Activated CD4-positive, alpha-beta T cell treated with anti-CD3 and anti-CD28 coated beads, Interleukin-2, amount 10 ng/mL, durations not matched to agents 7 days and 5 days (primary cell): ENCODE measurements around the gene CUX1. TPM values are rescaled to one million over a fixed set of nuclear protein-coding genes. Genes with fewer than 3 reads are reported as not detected.

Experiments used
- CTCF ChIA-PET: fragments of 350-600 bp; sonication (Branson Sonifier 250); formaldehyde crosslinking; loops from one replicate; lab custom pipeline; 2021; ENCODE audit warnings: antibody characterized with exemption; lab: Charles Lee
- POLR2A ChIA-PET: fragments of 350-600 bp; sonication (Branson Sonifier 250); formaldehyde crosslinking; loops from one replicate; lab custom pipeline; 2021; ENCODE audit warnings: antibody characterized with exemption; lab: Charles Lee
- DNase-seq: peaks from one replicate; pipeline ENCODE4 v3.0.0-alpha.2; 2020
- H3K27ac Mint-ChIP-seq: one replicate; pipeline ENCODE4 v1.8.0; 2021; ENCODE audit warnings: mild to moderate bottlenecking, moderate library complexity, mixed read lengths
- H3K27me3 Mint-ChIP-seq: one replicate; pipeline ENCODE4 v1.8.0; 2021; ENCODE audit warnings: mixed read lengths
- H3K36me3 Mint-ChIP-seq: one replicate; pipeline ENCODE4 v1.8.0; 2021; ENCODE audit warnings: low read depth, mixed read lengths
- H3K4me1 Mint-ChIP-seq: one replicate; pipeline ENCODE4 v1.8.0; 2021; ENCODE audit warnings: mixed read lengths
- H3K4me3 Mint-ChIP-seq: one replicate; pipeline ENCODE4 v1.8.0; 2021; ENCODE audit warnings: mild to moderate bottlenecking, moderate library complexity, mixed read lengths
- H3K9me3 Mint-ChIP-seq: one replicate; pipeline ENCODE4 v1.8.0; 2021; ENCODE audit warnings: mixed read lengths
- total RNA-seq, 2 experiments: library from RNA; stranded (reverse); gene quantifications; one replicate each; pipeline ENCODE4 v1.2.3, GENCODE V29; 2021

Gene CUX1
- total RNA-seq, 2 experiments from 2014 or later = 27.8 to 34.7 TPM

GRCh38 chr7:102186306-102186705 lies 368.9 kb downstream of the CUX1 start:
- CTCF ChIA-PET = no interaction called here
- H3K36me3 Mint-ChIP-seq = no peaks in the 10 kb centered on the region
- POLR2A ChIA-PET = no interaction called here
- no peak overlapping the region for H3K4me3 Mint-ChIP-seq
- peaks cover 2% of the 10 kb centered on the region for H3K4me1 Mint-ChIP-seq
- DNase-seq = no peak
- no peak overlapping the region for H3K27ac Mint-ChIP-seq
- no peaks in the 10 kb centered on the region for H3K27me3 Mint-ChIP-seq
- no peaks in the 10 kb centered on the region for H3K9me3 Mint-ChIP-seq

- no peak overlapping the region for H3K27ac Mint-ChIP-seq
- peaks cover 1% of the 10 kb centered on the region for H3K36me3 Mint-ChIP-seq
- DNase-seq = no peak
- H3K4me1 Mint-ChIP-seq = peaks cover 2% of the 10 kb centered on the region
- ChIA-PET CTCF (interaction anchor here (0.6 to 0.7 kb wide), 4 partner anchors 37 to 698 kb away, joined by 3 read pairs; no protein-coding TSS in a partner anchor), POLR2A (no interaction called here)
- no peaks in the 10 kb centered on the region for H3K9me3 Mint-ChIP-seq
- no peak overlapping the region for H3K4me3 Mint-ChIP-seq
- H3K27me3 Mint-ChIP-seq = no peaks in the 10 kb centered on the region
Measured at GRCh38 chr7:102188746-102189145, 371.3 kb downstream of the CUX1 start.

- Mint-ChIP-seq H3K36me3 (peaks cover 3% of the 10 kb centered on the region), H3K9me3 (no peaks in the 10 kb centered on the region), H3K27me3 (no peaks in the 10 kb centered on the region), H3K27ac (no peak overlapping the region), H3K4me3 (no peak overlapping the region), H3K4me1 (peaks cover 2% of the 10 kb centered on the region)
- ChIA-PET CTCF (no interaction called here), POLR2A (no interaction called here)
- no peak for DNase-seq
Measured at GRCh38 chr7:102189756-102190155, 372.3 kb downstream of the CUX1 start.

GRCh38 chr7:102190776-102191350 lies 373.4 kb downstream of the CUX1 start:
- Mint-ChIP-seq H3K27me3 (no peaks in the 10 kb centered on the region), H3K4me1 (peaks cover 2% of the 10 kb centered on the region), H3K36me3 (peaks cover 3% of the 10 kb centered on the region), H3K9me3 (no peaks in the 10 kb centered on the region), H3K4me3 (no peak overlapping the region), H3K27ac (no peak overlapping the region)
- ChIA-PET CTCF (no interaction called here), POLR2A (no interaction called here)
- no peak for DNase-seq

- Mint-ChIP-seq H3K9me3 (no peaks in the 10 kb centered on the region), H3K27ac (no peak overlapping the region), H3K36me3 (peaks cover 3% of the 10 kb centered on the region), H3K4me1 (peaks cover 2% of the 10 kb centered on the region), H3K4me3 (no peak overlapping the region), H3K27me3 (no peaks in the 10 kb centered on the region)
- ChIA-PET CTCF (interaction anchor here (1.0 kb wide), 1 partner anchor 37 kb away, joined by 3 read pairs; no protein-coding TSS in a partner anchor), POLR2A (no interaction called here)
- DNase-seq = no peak
Measured at GRCh38 chr7:102191556-102192379, 374.3 kb downstream of the CUX1 start.

- CTCF ChIA-PET = interaction anchor here (1.0 kb wide), 1 partner anchor 38 kb away, joined by 3 read pairs; no protein-coding TSS in a partner anchor
- Mint-ChIP-seq H3K27ac (no peak overlapping the region), H3K27me3 (no peaks in the 10 kb centered on the region), H3K9me3 (no peaks in the 10 kb centered on the region), H3K4me3 (no peak overlapping the region), H3K36me3 (peaks cover 3% of the 10 kb centered on the region), H3K4me1 (peaks cover 2% of the 10 kb centered on the region)
- POLR2A ChIA-PET = no interaction called here
- DNase-seq = no peak
Measured at GRCh38 chr7:102192790-102193189, 375.4 kb downstream of the CUX1 start.

DNA sequence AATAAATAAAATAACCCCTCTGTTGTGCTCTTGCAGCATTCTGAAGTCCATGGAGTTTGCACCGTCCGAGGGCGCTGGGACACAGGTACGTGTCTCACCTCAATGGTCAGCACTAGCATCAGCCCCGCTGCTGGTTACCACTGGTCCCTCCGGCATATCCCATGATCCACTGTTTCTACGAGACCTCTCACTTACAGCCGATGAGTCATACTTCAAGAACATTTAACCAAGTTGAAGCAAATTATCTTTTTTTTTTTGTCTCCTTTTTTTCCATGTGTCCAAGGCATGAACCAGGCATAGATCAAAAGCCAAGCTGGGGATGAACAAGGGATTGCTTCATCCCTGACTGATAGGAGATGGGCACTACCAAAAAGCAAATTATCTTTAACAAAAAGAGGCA lies 376.4 kb downstream of the CUX1 start:
- no peak overlapping the region for H3K27ac Mint-ChIP-seq
- no peak for DNase-seq
- peaks cover 3% of the 10 kb centered on the region for H3K36me3 Mint-ChIP-seq
- H3K4me1 Mint-ChIP-seq = no peaks in the 10 kb centered on the region
- H3K4me3 Mint-ChIP-seq = no peak overlapping the region
- ChIA-PET CTCF (interaction anchor here (0.9 kb wide), 1 partner anchor 12 kb away, joined by 3 read pairs; no protein-coding TSS in a partner anchor), POLR2A (no interaction called here)
- H3K9me3 Mint-ChIP-seq = no peaks in the 10 kb centered on the region
- H3K27me3 Mint-ChIP-seq = no peaks in the 10 kb centered on the region

DNA sequence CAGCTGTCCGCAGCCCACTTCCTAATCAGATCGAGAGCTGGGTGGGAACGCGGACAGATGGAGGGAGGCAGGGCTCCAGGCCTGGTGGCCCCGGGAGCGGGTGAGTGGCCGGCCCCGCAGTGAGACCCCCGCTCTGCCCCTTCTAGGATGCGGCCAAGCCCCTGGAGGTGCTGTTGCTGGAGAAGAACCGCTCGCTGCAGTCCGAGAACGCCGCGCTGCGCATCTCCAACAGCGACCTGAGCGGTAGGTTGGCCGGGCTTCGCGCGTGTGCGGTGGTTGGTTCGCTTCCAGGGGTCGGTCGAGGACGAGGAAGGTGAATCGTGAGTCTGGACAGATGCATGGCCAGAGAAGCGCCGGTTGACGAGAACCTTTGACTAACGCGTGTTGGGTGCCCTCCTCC lies 377.9 kb downstream of the CUX1 start:
- H3K4me1 Mint-ChIP-seq = no peaks in the 10 kb centered on the region
- POLR2A ChIA-PET = no interaction called here
- peaks cover 3% of the 10 kb centered on the region for H3K36me3 Mint-ChIP-seq
- DNase-seq = no peak
- H3K27me3 Mint-ChIP-seq = no peaks in the 10 kb centered on the region
- H3K4me3 Mint-ChIP-seq = no peak overlapping the region
- no peaks in the 10 kb centered on the region for H3K9me3 Mint-ChIP-seq
- CTCF ChIA-PET = no interaction called here
- no peak overlapping the region for H3K27ac Mint-ChIP-seq

- CTCF ChIA-PET = no interaction called here
Measured at GRCh38 chr7:102196028-102196427, 378.6 kb downstream of the CUX1 start.

DNA sequence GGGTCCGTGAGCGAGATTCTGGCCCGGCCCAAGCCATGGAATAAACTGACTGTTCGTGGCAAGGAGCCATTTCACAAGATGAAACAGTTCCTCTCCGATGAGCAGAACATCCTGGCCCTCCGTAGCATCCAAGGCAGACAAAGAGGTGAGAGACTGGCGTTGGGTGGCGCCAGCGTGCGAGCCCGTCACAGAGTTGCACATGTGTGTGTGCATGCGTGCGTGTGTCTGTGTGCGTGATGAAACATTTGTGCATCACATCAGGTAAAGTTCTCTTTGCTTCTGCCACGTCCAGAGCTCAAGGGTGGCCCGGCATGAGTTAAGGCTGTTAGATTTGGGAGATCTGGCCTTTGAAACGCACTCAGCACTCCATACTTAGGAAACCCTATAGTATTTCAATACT lies 379.7 kb downstream of the CUX1 start:
- H3K27ac Mint-ChIP-seq = no peak overlapping the region
- no peaks in the 10 kb centered on the region for H3K9me3 Mint-ChIP-seq
- DNase-seq = no peak
- H3K4me3 Mint-ChIP-seq = no peak overlapping the region
- no peaks in the 10 kb centered on the region for H3K4me1 Mint-ChIP-seq
- CTCF ChIA-PET = interaction anchor here (0.6 kb wide), 1 partner anchor 232 kb away, joined by 3 read pairs; no protein-coding TSS in a partner anchor
- H3K27me3 Mint-ChIP-seq = no peaks in the 10 kb centered on the region
- POLR2A ChIA-PET = no interaction called here
- H3K36me3 Mint-ChIP-seq = peaks cover 3% of the 10 kb centered on the region

More at GRCh38 chr7:102196028-102196427, 378.6 kb downstream of the CUX1 start:
- Mint-ChIP-seq H3K4me3 (no peak overlapping the region), H3K27ac (no peak overlapping the region), H3K36me3 (peaks cover 3% of the 10 kb centered on the region), H3K4me1 (no peaks in the 10 kb centered on the region), H3K27me3 (no peaks in the 10 kb centered on the region), H3K9me3 (no peaks in the 10 kb centered on the region)
- POLR2A ChIA-PET = no interaction called here
- no peak for DNase-seq

DNA sequence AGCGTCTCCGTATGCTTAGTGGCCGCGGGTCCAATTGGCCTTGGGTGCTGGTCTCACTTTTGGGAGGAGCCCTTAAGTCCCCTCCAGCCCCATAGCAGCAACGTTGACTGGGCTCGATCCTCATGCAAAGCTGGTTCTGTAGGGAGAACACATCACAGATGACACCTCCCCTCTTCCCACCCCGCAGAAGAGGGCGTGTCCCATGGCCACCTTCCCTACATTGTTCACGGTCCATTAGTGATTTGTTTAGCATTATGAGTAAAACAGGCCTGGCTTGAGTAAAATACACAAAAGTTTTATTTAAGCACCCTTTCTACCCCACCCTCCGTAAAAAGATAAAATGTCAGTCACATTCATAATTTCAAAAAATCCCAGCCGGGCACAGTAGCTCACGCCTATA lies 380.2 kb downstream of the CUX1 start:
- peaks cover 3% of the 10 kb centered on the region for H3K36me3 Mint-ChIP-seq

GRCh38 chr7:102198417-102198956 lies 381.1 kb downstream of the CUX1 start:
- no peaks in the 10 kb centered on the region for H3K9me3 Mint-ChIP-seq
- no peak overlapping the region for H3K4me3 Mint-ChIP-seq
- no peaks in the 10 kb centered on the region for H3K4me1 Mint-ChIP-seq
- H3K27me3 Mint-ChIP-seq = no peaks in the 10 kb centered on the region
- POLR2A ChIA-PET = no interaction called here
- peaks cover 3% of the 10 kb centered on the region for H3K36me3 Mint-ChIP-seq
- CTCF ChIA-PET = interaction anchor here (1.0 kb wide), 1 partner anchor 15 kb away, joined by 3 read pairs; no protein-coding TSS in a partner anchor
- H3K27ac Mint-ChIP-seq = no peak overlapping the region
- no peak for DNase-seq

More for the DNA sequence above, 380.2 kb downstream of the CUX1 start:
- ChIA-PET CTCF (interaction anchor here (0.6 to 1.0 kb wide), 2 partner anchors 14 to 232 kb away, joined by 3 read pairs; no protein-coding TSS in a partner anchor), POLR2A (no interaction called here)
- DNase-seq = no peak
- Mint-ChIP-seq H3K27me3 (no peaks in the 10 kb centered on the region), H3K4me1 (no peaks in the 10 kb centered on the region), H3K27ac (no peak overlapping the region), H3K9me3 (no peaks in the 10 kb centered on the region), H3K4me3 (no peak overlapping the region)

GRCh38 chr7:102201576-102201975 lies 384.1 kb downstream of the CUX1 start:
- H3K36me3 Mint-ChIP-seq = no peaks in the 10 kb centered on the region
- ChIA-PET POLR2A (no interaction called here), CTCF (no interaction called here)
- H3K9me3 Mint-ChIP-seq = no peaks in the 10 kb centered on the region
- H3K4me3 Mint-ChIP-seq = no peak overlapping the region
- DNase-seq = no peak
- H3K4me1 Mint-ChIP-seq = no peaks in the 10 kb centered on the region
- H3K27ac Mint-ChIP-seq = no peak overlapping the region
- H3K27me3 Mint-ChIP-seq = no peaks in the 10 kb centered on the region
